CD4-positive, CD25-positive, alpha-beta regulatory T cell (primary cell): ENCODE results near the gene ADSS1. TPM values are rescaled to one million over a fixed set of nuclear protein-coding genes. Genes with fewer than 3 reads are reported as not detected.

Experiments used
- ATAC-seq, 2 donors: fragments of 150-1000 bp; cut with Tn5 transposase; one replicate each; pipeline ENCODE4 v1.10.0; 2021; ENCODE audit warnings: low read depth in 2 of 2, moderate number of reproducible peaks in 2 of 2, moderate library complexity in 1 of 2
- DNase-seq, 3 donors: peaks; one replicate each; pipeline versions ENCODE4 v3.0.0 to v3.0.0-alpha.2; 2012 to 2022; ENCODE audit warnings: mixed read lengths in 1 of 3
- H3K27ac ChIP-seq: one replicate; pipeline ENCODE4 v1.7.0; 2013; ENCODE audit warnings: mild to moderate bottlenecking, low read length; ENCODE audit not compliant: insufficient read depth, poor library complexity, severe bottlenecking
- H3K27me3 ChIP-seq: one replicate; pipeline ENCODE4 v1.7.0; 2013; ENCODE audit warnings: low read length; ENCODE audit not compliant: control insufficient read depth, insufficient read depth
- H3K36me3 ChIP-seq: one replicate; pipeline ENCODE4 v1.7.0; 2013; ENCODE audit warnings: mild to moderate bottlenecking, low read length, moderate library complexity; ENCODE audit not compliant: control insufficient read depth, insufficient read depth
- H3K4me1 ChIP-seq: 2 replicates; pipeline ENCODE4 v1.7.0; 2013; ENCODE audit warnings: mild to moderate bottlenecking, low read length; ENCODE audit not compliant: insufficient read depth, control insufficient read depth, poor library complexity, severe bottlenecking
- H3K4me3 ChIP-seq: one replicate; pipeline ENCODE4 v1.7.0; 2013; ENCODE audit warnings: low read depth, mild to moderate bottlenecking, low read length, moderate library complexity
- H3K9me3 ChIP-seq, 2 experiments: 1 replicate in 1 of 2; 2 replicates in 1 of 2; pipeline ENCODE4 v1.7.0; 2013; ENCODE audit warnings: low read length in 2 of 2, mild to moderate bottlenecking in 1 of 2, moderate library complexity in 1 of 2; ENCODE audit not compliant: control insufficient read depth in 2 of 2
- H3K27ac Mint-ChIP-seq, 3 donors: one replicate each; pipeline ENCODE4 v1.8.0; 2020 to 2022; ENCODE audit warnings: mild to moderate bottlenecking in 3 of 3, mixed read lengths in 3 of 3, moderate library complexity in 2 of 3
- H3K27me3 Mint-ChIP-seq: one replicate; pipeline ENCODE4 v1.8.0; 2022; ENCODE audit warnings: mild to moderate bottlenecking, mixed read lengths
- H3K36me3 Mint-ChIP-seq: one replicate; pipeline ENCODE4 v1.8.0; 2020; ENCODE audit warnings: mixed read lengths
- H3K4me1 Mint-ChIP-seq, 4 donors: one replicate each; pipeline ENCODE4 v1.8.0; 2020 to 2022; ENCODE audit warnings: mixed read lengths in 4 of 4, mild to moderate bottlenecking in 1 of 4
- H3K4me3 Mint-ChIP-seq, 4 donors: one replicate each; pipeline ENCODE4 v1.8.0; 2020 to 2022; ENCODE audit warnings: mild to moderate bottlenecking in 4 of 4, mixed read lengths in 4 of 4, moderate library complexity in 3 of 4
- H3K9me3 Mint-ChIP-seq, 7 donors: one replicate each; pipeline ENCODE4 v1.8.0; 2020 to 2022; ENCODE audit warnings: mixed read lengths in 7 of 7, mild to moderate bottlenecking in 3 of 7, moderate library complexity in 2 of 7
- polyA plus RNA-seq, 4 donors: library from polyadenylated mRNA; unstranded; fragments of 300-500 nt; fragmentation: Illumina TruSeq; gene quantifications; one replicate each; pipeline ENCODE4 v1.2.3, GENCODE V29; 2021
- total RNA-seq: library from RNA; stranded (reverse); gene quantifications from one replicate; pipeline ENCODE4 v1.2.3, GENCODE V29; 2022

ADSS1 gene
- total and polyA plus RNA-seq, 5 donors from 2014 or later: 0.10 to 1.9 (median 1.4) TPM

- no peaks in the 10 kb centered on the region for H3K9me3 ChIP-seq
- H3K27ac Mint-ChIP-seq: no peak overlapping the region
- no peaks in the 10 kb centered on the region for H3K36me3 Mint-ChIP-seq
- H3K9me3 Mint-ChIP-seq: no peaks in the 10 kb centered on the region
- DNase-seq: no peak
- peaks cover 24% of the 10 kb centered on the region for H3K36me3 ChIP-seq
- no peak overlapping the region for H3K4me3 Mint-ChIP-seq
- H3K27me3 ChIP-seq: no peaks in the 10 kb centered on the region
- peaks cover 4% of the 10 kb centered on the region for H3K4me1 ChIP-seq
- peaks cover 0 to 5% (median 4%) of the 10 kb centered on the region in 4 donors for H3K4me1 Mint-ChIP-seq
- no peak overlapping the region for H3K27ac ChIP-seq
- H3K27me3 Mint-ChIP-seq: no peaks in the 10 kb centered on the region
- no peak overlapping the region for H3K4me3 ChIP-seq
- ATAC-seq: no peak
Measured at GRCh38 chr14:104712881-104713734, 10.9 kb upstream of the ADSS1 start.

- H3K4me1 ChIP-seq: no peaks in the 10 kb centered on the region
- no peaks in the 10 kb centered on the region for H3K36me3 Mint-ChIP-seq
- H3K27ac Mint-ChIP-seq: no peak overlapping the region
- DNase-seq: no peak
- no peak overlapping the region for H3K4me3 ChIP-seq
- no peaks in the 10 kb centered on the region for H3K27me3 ChIP-seq
- H3K9me3 ChIP-seq: no peaks in the 10 kb centered on the region
- no peaks in the 10 kb centered on the region for H3K9me3 Mint-ChIP-seq
- no peak overlapping the region for H3K27ac ChIP-seq
- H3K36me3 ChIP-seq: peaks cover 24% of the 10 kb centered on the region
- no peak for ATAC-seq
- H3K4me3 Mint-ChIP-seq: no peak overlapping the region
- H3K4me1 Mint-ChIP-seq: peaks cover 0 to 2% (median 0%) of the 10 kb centered on the region in 4 donors
- no peaks in the 10 kb centered on the region for H3K27me3 Mint-ChIP-seq
Measured at GRCh38 chr14:104714066-104714465, 10.0 kb upstream of the ADSS1 start.

- no peak overlapping the region for H3K4me3 Mint-ChIP-seq
- Histone ChIP-seq H3K4me1 (no peaks in the 10 kb centered on the region), H3K36me3 (peaks cover 24% of the 10 kb centered on the region), H3K9me3 (no peaks in the 10 kb centered on the region), H3K4me3 (no peak overlapping the region), H3K27ac (no peak overlapping the region), H3K27me3 (no peaks in the 10 kb centered on the region)
- H3K27me3 Mint-ChIP-seq: no peaks in the 10 kb centered on the region
- H3K27ac Mint-ChIP-seq: no peak overlapping the region
- ATAC-seq (no peak), DNase-seq (no peak)
- peaks cover 0 to 2% (median 0%) of the 10 kb centered on the region in 4 donors for H3K4me1 Mint-ChIP-seq
- H3K9me3 Mint-ChIP-seq: no peaks in the 10 kb centered on the region
- no peaks in the 10 kb centered on the region for H3K36me3 Mint-ChIP-seq
Measured at GRCh38 chr14:104714681-104715080, 9.3 kb upstream of the ADSS1 start.

GRCh38 chr14:104715416-104715815 lies 8.6 kb upstream of the ADSS1 start:
- no peak overlapping the region for H3K4me3 ChIP-seq
- H3K27ac Mint-ChIP-seq: no peak overlapping the region
- no peak overlapping the region for H3K27ac ChIP-seq
- no peaks in the 10 kb centered on the region for H3K9me3 ChIP-seq
- H3K27me3 Mint-ChIP-seq: no peaks in the 10 kb centered on the region
- no peaks in the 10 kb centered on the region for H3K9me3 Mint-ChIP-seq
- peaks cover 0 to 2% (median 0%) of the 10 kb centered on the region in 4 donors for H3K4me1 Mint-ChIP-seq
- no peak overlapping the region for H3K4me3 Mint-ChIP-seq
- no peaks in the 10 kb centered on the region for H3K4me1 ChIP-seq
- DNase-seq (no peak), ATAC-seq (no peak)
- peaks cover 24% of the 10 kb centered on the region for H3K36me3 ChIP-seq
- H3K27me3 ChIP-seq: no peaks in the 10 kb centered on the region
- no peaks in the 10 kb centered on the region for H3K36me3 Mint-ChIP-seq

GRCh38 chr14:104715871-104716270 lies 8.2 kb upstream of the ADSS1 start:
- Mint-ChIP-seq H3K27ac (no peak overlapping the region), H3K27me3 (no peaks in the 10 kb centered on the region), H3K4me3 (no peak overlapping the region), H3K36me3 (no peaks in the 10 kb centered on the region), H3K4me1 (peaks cover 0 to 2% (median 0%) of the 10 kb centered on the region in 4 donors), H3K9me3 (no peaks in the 10 kb centered on the region)
- no peak overlapping the region for H3K27ac ChIP-seq
- DNase-seq: no peak
- peaks cover 24% of the 10 kb centered on the region for H3K36me3 ChIP-seq
- no peak overlapping the region for H3K4me3 ChIP-seq
- H3K27me3 ChIP-seq: no peaks in the 10 kb centered on the region
- no peaks in the 10 kb centered on the region for H3K4me1 ChIP-seq
- ATAC-seq: no peak
- H3K9me3 ChIP-seq: no peaks in the 10 kb centered on the region

GRCh38 chr14:104717137-104717536 lies 6.9 kb upstream of the ADSS1 start:
- no peak for ATAC-seq
- no peaks in the 10 kb centered on the region for H3K9me3 ChIP-seq
- no peak for DNase-seq
- Mint-ChIP-seq H3K4me3 (no peak overlapping the region), H3K36me3 (no peaks in the 10 kb centered on the region), H3K27me3 (no peaks in the 10 kb centered on the region), H3K4me1 (peaks cover 0 to 2% (median 0%) of the 10 kb centered on the region in 4 donors), H3K9me3 (no peaks in the 10 kb centered on the region), H3K27ac (no peak overlapping the region)
- no peak overlapping the region for H3K27ac ChIP-seq
- peaks cover 16% of the 10 kb centered on the region for H3K36me3 ChIP-seq
- H3K27me3 ChIP-seq: no peaks in the 10 kb centered on the region
- no peak overlapping the region for H3K4me3 ChIP-seq
- H3K4me1 ChIP-seq: no peaks in the 10 kb centered on the region

GRCh38 chr14:104717646-104718045 lies 6.4 kb upstream of the ADSS1 start:
- H3K27me3 ChIP-seq: no peaks in the 10 kb centered on the region
- Mint-ChIP-seq H3K9me3 (no peaks in the 10 kb centered on the region), H3K4me3 (no peak overlapping the region), H3K36me3 (no peaks in the 10 kb centered on the region), H3K27me3 (no peaks in the 10 kb centered on the region), H3K4me1 (peaks cover 0 to 2% (median 0%) of the 10 kb centered on the region in 4 donors), H3K27ac (no peak overlapping the region)
- peaks cover 11% of the 10 kb centered on the region for H3K36me3 ChIP-seq
- H3K4me1 ChIP-seq: no peaks in the 10 kb centered on the region
- no peak overlapping the region for H3K27ac ChIP-seq
- ATAC-seq: no peak
- DNase-seq: no peak
- H3K4me3 ChIP-seq: no peak overlapping the region
- no peaks in the 10 kb centered on the region for H3K9me3 ChIP-seq

- Mint-ChIP-seq H3K4me1 (peaks cover 0 to 2% (median 0%) of the 10 kb centered on the region in 4 donors), H3K27ac (no peak overlapping the region), H3K36me3 (no peaks in the 10 kb centered on the region), H3K9me3 (no peaks in the 10 kb centered on the region), H3K27me3 (no peaks in the 10 kb centered on the region), H3K4me3 (no peak overlapping the region)
- Histone ChIP-seq H3K4me3 (no peak overlapping the region), H3K27me3 (no peaks in the 10 kb centered on the region), H3K9me3 (no peaks in the 10 kb centered on the region), H3K36me3 (peaks cover 11% of the 10 kb centered on the region), H3K27ac (no peak overlapping the region), H3K4me1 (no peaks in the 10 kb centered on the region)
- DNase-seq: no peak
- ATAC-seq: no peak
Measured at GRCh38 chr14:104718147-104718546, 5.9 kb upstream of the ADSS1 start.
